GDM1 (cell line): Measurements from ENCODE around the gene DLGAP4.
A peak's percentile ranks its signal among the peaks of the same experiment; 100 is the strongest.
"Not testable (repeated sequence)": the region's sequence is repeated elsewhere in the genome, so short reads cannot be mapped to it uniquely, and the experiment has no call there.

ENCODE experiments used
- DNase-seq: peaks from one replicate; lab custom pipeline; 2025; lab: John Stamatoyannopoulos, UW

Gene DLGAP4

GRCh38 chr20:36473164-36473563, 167.0 kb downstream of the DLGAP4 start:
- no peak for DNase-seq

GRCh38 chr20:36474563-36474962, 168.4 kb downstream of the DLGAP4 start:
- DNase-seq = no peak

DNA sequence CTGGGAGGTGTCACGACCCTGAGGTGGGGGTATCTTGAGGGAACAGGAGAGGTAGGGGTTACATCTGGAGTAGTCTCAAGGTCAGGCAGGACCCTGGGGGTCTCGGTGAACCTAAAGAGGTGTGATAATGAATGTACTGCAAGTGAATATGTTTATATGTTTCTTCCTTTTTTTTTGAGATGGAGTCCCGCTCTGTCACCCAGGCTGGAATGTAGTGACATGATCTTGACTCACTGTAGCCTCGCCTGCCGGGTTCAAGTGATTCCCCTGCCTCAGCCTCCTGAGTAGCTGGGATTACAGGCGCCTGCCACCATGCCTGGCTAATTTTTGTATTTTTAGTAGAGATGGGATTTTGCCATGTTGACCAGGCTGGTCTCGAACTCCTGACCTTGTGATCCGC, 168.9 kb downstream of the DLGAP4 start:
- not testable (repeated sequence) for DNase-seq

DNA sequence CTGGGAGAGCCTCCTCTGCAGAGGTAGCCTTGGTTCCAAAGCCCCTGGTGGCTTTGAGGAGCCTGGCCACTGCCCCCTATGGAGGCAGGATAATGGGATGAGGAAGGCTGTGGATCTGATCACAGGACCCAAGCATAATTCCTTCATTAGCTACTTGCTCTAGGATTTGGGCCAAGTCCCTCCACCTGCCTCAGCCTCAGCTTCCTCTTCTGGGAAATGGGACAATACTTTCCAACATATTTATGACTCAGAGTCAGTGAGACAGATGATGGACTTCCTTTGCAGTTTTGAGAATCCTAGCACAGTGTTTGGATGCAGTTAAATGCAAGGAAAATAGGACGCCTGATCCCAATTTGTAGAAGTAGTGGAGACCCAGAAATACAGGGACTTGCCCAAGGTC, 171.3 kb downstream of the DLGAP4 start:
- DNase-seq = no peak

GRCh38 chr20:36478137-36478905, 172.2 kb downstream of the DLGAP4 start:
- DNase-seq = no peak

DNA sequence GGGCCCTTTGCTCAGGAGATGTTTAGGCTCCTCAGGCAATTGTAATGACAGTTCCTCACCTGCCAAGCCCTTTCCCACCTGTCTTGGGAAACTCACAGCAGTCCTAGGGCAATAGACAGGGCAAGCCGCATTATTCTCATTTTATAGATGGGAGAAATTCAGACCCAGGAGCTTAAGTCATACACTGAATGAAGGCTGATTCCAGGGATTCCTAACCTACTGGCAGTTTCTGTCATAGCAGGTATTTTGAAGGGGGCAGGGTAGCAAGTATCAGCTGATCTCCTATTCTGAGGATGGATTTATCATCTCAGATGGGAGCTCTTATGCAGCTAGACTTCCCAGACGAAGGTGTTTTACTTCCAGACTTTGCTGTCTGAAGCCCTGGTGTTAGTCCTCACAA, 173.8 kb downstream of the DLGAP4 start:
- DNase-seq = no peak

- no peak for DNase-seq
Measured at GRCh38 chr20:36480456-36481048, 174.4 kb downstream of the DLGAP4 start.

GRCh38 chr20:36481380-36482043, 175.4 kb downstream of the DLGAP4 start:
- no peak for DNase-seq

DNA sequence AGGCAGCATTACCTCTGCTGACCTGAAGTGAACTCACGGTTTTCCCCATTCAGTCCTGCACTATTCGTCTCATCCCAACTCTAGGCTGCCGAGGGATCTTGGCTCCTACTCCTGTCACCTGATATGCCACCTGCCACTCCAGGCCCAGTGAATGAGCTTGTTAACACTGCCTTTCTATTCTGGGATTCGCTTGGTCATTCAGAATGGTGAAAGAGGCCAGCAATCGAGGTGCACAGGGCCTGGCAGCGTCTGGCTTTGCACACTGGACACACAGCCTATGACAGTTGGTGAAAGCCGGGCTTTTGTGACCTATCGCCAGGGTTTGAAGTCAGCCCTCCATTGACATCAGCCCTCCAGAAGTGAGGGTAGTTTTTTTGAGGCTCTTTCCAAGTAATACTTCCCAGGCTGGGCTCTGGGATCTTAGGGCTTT, 175.9 kb downstream of the DLGAP4 start:
- DNase-seq = no peak

GRCh38 chr20:36483209-36483918, 177.2 kb downstream of the DLGAP4 start:
- DNase-seq = no peak

DNA sequence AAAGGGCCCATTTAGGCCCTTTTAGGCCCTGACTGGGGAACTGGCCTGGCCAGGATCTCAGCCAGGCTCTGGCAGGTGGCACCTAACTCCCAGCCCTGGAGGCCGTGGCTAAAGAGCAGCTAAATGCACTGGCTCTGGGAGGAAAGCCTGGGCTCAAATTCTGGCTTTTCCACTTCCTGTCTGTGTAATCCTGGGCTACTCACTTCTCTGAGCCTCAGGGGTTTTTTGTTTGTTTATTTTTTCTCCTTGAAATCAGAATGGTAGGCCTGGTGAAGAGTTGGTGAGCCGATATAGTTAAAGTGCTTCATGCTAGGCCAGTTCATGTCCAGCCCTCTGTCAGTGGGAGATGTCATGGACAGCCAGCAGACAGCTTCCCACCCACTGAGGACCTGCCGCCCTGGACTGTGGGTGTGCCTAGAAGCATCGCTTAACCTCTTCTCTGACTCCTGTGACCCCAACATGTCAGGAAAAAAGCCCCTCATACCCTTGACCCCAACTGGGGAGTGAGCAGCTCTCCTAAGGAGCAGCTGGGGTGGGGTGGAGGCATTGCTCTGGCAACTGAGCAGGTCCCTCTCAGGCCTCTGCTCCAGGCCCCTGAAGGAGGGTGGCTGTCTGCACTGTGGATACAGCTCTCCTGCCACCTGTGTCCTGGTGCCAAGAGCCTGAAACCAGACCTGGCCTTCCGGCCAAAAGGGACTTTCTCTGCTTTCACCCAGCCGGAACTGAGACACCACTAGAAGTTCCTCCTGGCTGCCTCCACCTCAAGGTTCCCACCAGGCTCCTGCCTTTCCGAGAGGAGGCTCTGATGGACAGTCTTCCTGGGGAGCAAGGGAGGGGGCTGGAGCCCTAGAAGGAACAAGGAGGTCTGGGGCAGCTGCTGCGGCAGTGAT, 178.0 kb downstream of the DLGAP4 start:
- no peak for DNase-seq

DNA sequence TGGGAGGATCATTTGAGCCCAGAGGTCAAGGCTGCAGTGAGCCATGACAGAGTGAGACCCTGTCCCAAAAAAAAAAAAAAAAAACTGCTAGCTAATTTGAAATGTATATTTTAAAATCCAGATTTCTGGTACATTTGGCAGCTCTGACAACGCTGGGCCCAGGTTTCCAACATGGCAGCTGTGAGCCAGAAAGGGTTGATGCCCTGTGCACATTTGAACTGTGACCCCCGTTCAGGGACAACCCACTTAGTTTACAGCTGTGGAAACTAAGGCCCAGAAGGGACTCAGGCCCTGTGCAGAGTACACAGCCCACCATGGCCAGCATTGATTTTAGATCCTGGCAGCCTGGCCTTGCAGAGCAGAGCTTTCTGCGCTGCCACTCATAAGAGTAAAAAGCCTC, 179.1 kb downstream of the DLGAP4 start:
- no peak for DNase-seq

GRCh38 chr20:36487069-36487468, 180.9 kb downstream of the DLGAP4 start:
- no peak for DNase-seq

DNA sequence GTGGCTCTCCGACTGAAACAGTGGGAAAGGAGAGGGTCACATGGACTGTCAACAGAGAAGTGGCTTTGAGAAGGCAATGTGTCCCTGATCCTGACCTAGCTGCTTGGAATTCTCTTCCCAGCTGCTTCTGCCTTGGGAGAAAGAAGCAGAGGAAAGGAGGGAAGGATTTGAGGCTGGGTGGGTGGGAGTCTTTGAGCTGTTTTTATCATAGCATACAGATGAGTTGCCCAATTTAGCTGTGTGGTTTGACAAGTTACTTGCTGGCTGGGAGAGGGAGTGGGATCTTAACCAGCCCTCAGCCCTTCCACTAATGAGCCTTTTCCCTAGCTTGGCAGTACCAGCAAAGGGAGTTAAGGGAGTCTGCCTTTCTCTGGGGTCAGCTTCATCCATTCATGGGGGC, 184.1 kb downstream of the DLGAP4 start:
- DNase-seq = no peak

DNA sequence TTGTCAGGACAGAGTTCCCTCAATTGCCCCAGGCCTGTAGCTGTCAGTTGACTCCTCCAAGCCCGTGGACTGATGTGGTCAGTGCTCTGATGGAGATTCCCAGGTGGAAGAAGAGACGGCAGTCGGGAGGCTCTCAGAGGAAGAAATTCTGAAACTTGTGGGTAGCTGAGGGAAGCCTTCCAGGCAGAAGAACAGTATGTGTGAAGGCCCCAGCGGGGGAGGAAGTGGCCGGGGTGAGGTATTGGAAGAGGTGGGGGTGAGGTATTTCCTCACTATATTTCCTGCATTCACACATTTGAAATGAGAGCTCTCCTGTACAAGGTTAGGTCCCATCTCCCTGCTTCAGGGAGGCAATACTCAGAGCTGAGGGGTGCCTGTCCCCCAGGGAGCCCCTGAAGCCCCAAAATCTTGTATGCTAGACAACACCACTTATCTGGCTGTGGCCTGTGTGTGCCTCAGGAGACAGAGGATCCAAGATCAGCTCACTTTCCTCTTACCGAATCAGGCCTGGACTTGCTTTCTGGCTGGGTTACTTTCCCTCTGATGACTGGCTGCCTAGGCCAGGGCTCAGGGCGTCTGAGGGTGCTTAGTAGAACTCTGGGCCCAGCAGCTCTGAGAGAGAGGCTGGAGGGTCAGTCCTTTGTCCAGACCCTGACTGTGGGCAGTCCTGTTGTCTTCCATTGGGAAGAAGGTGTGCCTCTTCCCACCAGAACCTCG, 185.9 kb downstream of the DLGAP4 start:
- peak; percentile 35 for DNase-seq

DNA sequence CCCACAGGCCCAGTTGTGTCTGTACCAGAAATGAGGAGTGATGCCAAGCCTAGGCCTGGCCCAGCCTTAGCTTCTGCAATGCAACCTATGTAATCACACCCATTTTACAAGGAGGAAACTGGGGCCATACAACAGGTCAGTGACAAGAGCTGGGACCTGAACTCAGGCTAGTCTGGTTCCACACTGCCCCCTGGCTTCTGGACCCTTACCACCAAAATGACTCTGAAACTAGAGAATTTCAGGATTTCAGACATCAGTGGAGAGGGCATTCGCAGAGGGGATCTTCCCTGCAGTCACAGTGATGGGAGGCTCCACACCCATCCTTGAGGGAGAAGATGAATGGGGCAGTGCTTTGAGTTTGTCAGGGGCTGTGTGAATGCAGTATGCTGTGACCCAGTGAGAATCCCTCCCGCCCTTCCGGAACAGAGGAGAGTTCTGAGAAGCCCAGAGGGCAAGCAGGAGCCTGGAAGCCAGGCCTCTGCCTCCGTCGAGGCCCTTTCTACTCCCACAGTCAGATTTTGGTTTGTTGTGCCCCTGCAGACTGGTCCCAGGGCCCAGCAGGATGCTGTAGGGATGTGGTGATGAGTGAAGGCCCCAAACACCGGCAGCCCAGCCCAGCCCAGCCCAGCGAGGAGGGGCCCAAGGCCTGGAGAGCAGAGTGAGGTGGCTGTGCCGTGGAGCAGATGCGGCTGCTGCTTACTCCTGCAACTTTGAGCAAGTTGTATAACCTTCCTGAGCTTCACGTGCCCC, 187.1 kb downstream of the DLGAP4 start:
- DNase-seq = peak; percentile 22

DNA sequence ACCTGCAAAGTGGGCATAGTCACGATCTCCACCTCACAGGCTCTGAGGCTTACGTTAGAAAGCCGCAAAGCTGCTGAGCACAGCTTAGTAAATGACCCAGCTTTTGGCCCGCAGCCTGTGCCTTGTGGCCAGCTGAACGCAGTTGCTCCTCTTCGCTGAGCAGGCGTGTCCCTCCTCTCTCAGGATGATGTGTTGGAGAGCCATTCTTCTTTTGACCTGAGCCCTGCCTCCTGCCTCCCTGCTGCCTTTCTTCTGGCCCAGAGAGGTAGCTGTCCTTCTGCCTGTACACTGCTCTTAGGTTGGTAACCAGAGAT, 187.6 kb downstream of the DLGAP4 start:
- no peak for DNase-seq

- DNase-seq = no peak
Measured at GRCh38 chr20:36496707-36497669, 190.8 kb downstream of the DLGAP4 start.

DNA sequence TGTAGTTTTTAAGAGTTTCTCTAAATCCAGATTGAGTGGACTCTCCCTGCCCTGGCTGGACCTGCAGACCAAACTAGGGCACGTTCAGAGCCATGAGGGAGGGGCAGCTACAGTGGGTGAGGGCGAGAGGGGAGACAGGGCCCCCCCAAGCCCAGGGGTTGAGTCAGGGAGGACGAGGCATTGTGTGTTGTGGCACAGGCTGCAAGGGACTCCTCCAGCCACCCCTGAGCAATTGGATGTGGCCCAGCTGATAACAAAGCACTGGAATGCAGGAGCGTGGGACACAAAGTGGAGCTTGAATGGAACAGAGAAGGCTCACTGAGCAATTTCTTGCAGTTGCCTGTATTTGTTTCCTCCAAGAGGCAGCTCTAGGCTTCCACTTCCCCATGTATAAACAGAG, 191.7 kb downstream of the DLGAP4 start:
- no peak for DNase-seq
